NCI-H1694 (cell line): ENCODE data around the gene MAP4K4.

ENCODE experiments used
- DNase-seq: peaks from one replicate; lab custom pipeline; 2025; lab: John Stamatoyannopoulos, UW

Gene MAP4K4

DNA sequence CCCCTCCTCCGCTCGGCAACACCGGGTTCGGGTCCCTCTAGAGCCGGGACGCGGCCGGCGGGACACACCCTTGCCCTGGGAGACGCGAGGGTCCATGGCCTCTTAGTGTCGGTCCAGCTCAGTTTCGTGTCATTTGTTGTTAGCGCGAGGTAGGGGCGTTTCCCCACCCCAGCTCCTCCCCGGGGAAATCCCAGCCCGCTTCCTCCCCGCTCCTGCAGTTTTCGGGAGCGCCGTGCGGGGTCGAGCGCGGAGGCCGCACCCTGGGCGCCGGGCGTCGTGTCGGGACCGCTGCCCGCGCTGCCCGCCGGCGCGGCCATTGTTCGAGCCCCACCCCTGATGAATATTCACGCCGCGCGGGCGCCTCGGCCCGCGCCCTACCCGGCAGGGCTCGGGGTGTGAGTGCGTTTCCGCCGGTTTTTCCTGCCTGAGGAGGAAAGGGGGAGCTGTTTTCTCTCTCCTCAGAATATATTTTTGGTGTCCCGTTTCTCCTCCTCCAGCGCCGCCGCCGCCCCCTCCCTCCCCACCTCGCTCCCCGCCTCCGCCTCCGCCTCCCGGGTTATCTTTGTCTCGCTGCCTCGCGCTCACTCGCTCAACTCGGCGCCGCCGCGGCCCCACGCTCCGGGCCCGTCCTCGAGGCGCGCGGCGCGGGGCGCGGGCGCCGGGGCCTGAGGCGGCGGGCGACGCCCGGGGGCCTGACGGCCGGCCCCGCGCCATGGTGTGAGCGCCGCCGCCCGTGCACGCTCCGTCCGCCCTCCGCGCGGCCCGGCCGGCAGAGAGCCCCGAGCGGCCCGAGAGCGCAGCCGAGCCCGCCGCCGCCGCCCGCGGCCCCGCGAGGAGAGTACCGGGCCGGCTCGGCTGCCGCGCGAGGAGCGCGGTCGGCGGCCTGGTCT is at the start of gene MAP4K4:
TSS of gene MAP4K4 (plus strand) at position 584 of the 890 bp plus-strand sequence. CDS start 374 bp downstream, outside the sequence.
- peak; percentile 47 for DNase-seq

DNA sequence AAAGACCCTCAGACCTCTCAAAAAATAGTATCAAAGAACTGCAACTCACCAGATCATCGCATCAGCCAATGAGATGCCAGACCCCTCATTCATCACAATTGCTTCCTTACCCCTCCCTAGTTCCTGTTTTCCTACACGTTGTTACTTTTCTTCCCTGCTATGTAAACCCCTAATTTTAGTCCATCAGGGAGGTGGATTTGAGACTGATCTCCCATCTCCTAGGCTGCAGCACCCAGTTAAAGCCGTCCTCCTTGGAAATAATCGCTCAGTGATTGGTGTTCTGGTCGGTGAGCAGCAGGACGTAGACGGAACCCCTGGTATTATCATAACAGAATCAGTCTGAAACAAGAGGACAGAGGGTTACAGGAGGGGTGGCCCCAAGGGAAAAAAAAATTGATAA is 44.0 kb upstream of the MAP4K4 start:
- no peak for DNase-seq

DNA sequence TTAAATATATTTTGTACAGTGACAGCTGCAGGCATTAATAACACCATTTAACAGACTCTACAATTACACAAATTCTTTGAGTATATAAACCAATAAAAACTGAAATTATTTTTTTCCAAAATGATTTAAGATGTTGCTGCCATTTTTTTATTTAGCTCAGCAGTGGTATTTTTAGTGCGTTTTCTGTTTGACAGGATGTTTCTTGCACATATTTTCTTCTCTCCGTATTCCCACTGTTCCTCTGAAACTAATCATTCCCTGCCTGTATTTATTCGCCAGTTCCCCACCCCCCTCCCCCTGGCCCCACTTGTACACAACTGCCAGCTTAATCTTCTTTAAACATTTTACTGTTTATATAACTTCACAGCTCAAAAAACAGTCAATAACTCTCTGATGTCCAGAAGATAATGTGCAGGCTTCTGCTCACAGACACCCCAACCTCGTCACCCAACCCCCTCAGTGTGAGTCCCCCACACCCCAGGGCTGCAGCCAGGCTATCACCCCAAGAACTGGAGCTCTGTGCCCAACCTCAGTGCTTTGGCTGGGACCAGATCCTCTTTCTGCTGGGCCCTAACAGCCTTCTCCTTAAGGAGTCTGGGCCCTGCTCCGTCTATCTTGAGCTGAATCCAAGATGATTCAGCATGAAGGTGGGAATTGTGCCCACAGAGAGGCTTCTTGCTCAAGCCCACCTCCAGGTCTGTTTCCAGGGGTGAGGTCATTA is 41.6 kb upstream of the MAP4K4 start:
- no peak for DNase-seq

DNA sequence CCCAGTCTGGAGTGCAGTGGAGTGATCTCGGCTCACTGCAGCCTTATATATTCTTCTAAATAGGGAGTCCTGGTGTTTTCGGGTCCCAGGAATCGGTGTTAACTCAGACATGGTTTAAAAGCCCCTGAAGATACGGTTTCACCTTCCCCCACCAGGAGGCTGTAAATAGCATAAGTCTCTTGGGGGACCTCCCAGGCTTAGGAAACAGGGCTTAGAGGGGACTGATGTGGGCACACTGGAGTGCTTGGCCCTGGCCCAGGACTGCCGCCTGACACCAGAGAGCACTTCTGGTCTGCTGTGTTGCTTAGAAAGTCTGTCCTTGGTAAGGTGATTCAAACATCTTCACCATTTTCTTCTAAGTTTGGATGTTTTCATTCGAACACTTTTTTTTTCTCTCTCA is 39.7 kb upstream of the MAP4K4 start:
- peak; percentile 5 for DNase-seq

DNA sequence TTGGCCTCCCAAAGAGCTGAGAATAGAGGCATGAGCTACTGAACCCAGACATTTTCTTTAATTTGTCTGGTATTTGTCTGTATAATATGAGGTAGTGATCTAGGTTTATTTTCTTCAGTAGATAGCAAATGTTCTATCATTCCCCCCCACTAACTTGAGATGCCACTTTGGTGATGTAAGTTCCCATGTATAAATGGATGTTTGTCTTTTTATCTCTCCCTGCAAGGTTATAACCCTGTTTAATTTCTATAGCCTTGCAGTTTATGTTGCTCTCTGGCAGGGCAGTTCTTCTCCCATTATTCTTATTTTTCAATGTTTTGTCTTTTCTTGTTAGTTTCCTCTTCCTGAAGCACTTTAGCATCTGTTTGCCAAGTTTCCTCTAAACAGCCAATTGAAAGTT is 39.1 kb upstream of the MAP4K4 start:
- DNase-seq, result no peak

DNA sequence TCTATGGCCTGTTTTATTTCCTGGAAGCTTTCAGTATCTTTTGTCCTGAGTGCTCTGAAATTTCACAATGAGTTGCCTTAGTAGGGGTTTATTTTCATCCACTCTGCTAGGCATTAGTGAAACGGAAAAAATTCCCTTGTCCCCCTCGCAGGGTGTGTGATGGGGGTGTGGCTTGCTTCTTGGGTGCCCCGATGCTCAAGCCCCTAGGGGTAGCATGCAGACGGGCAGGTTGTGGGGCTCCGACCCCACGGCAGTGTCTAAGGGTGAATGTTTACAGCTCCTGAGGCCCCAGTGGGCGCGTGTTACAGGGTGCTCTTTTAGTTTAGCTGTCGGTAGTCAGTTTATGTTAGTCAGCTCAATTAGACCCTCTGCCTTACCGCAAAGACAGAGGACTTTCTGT is 32.2 kb upstream of the MAP4K4 start:
- no peak for DNase-seq

DNA sequence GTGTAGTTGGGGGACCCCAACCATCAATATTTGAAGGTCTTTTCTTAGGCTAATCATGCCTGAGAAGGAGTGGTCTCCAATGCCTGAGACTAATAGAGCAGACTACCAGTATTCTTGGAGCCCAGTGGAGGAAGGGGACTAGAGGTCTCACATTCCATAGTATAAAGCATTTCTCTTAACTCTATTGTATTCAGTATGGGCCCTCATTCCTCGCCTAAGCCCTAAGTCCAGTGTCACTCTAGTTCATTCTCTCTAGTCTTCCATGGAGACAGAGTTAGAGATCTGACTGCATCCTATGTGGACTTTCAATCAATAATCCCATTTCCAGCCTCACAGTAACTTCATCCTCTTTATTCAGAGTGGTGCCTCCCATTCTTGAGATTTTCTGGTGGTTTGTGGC is 29.7 kb upstream of the MAP4K4 start:
- DNase-seq, result no peak

DNA sequence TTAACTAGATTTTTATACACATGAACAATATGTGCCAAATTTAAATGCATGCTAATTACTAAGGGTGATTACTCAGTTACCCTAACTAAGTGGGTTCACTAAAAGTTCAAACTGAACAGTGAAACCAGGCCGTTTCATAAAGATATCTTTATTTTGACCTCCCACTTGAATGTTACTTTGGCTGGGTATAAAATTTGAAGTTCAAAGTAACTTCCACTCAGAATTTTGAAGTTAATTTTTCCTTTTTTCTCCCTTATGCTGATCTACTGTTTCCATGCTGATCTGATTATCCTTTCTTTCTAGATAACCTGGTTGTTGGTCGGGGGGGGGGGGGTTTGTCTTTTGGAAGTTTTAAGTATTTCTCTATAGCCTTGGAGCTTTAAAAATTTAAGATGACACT is 25.5 kb upstream of the MAP4K4 start:
- DNase-seq, result no peak

DNA sequence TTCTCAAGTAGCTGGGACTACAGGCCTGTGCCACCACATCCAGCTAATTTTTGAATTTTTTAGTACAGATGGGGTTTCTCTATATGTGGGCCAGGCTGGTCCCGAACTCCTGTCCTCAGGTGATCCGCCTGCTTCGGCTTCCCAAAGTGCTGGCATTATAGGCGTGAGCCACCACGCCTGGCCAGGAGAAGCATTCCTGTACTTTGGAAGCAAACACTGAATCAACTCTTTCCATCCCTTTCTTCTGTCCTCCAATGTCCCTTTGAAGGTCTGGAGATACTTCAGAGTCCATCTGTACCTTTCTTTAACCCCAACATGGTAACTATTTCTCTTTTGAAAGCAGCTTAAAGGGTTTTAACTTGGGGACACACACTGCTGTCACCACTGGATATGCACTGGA is 23.6 kb upstream of the MAP4K4 start:
- no peak for DNase-seq

DNA sequence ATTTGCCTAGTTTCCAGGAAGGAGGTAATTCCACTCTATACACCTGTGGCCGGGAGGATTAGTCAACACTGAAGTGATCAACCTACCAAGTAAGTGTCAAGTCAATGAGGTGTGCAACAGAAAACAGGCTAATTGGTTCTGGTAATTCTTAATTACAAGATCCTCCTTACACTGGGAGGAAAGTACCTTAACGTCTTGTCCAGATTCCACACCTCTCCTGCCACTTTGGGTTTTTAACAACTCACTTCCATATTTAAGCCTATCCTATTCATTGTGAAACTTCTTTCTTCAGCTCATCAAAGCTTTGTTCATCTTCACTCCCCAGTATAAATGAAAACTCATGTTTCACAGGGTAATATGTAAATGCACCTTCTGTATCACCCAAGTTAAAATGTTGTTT is 22.0 kb upstream of the MAP4K4 start:
- no peak for DNase-seq

DNA sequence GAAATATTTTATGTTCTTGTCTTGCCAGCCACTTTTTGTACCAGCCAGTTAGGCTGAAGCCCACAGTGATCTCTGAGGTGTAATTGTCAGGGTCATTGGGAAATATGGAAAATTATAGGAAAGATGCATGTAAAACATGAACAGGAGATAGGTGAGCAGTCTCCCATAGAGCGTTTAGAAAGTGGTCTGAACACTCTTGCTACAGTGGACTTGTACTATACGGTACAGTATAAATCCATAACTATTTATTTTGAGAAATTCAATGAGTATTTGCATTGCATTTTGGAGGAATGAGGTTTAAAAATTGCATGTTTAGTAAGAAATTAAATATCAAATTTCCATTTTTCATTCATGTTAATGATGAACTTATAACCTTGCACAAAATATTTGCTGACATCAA is 20.8 kb upstream of the MAP4K4 start:
- DNase-seq, result no peak

DNA sequence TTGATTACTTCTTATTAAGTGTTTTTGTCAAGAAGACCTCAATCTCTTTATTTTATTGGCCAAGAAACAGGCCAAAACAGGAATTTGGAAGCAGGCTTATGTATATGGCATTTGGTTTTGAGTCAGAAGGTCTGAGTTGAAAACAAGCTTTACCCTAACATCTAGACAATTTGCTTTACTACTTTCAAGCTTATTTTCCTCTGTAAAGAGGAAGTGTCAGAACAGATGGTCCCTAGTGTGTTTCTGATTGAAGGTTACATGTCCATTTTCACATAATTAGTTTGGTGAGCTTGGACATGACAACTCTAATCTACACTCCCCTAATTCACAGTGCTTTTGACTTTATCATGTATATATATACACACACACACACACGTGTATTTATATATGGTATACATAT is 19.8 kb upstream of the MAP4K4 start:
- no peak for DNase-seq

DNA sequence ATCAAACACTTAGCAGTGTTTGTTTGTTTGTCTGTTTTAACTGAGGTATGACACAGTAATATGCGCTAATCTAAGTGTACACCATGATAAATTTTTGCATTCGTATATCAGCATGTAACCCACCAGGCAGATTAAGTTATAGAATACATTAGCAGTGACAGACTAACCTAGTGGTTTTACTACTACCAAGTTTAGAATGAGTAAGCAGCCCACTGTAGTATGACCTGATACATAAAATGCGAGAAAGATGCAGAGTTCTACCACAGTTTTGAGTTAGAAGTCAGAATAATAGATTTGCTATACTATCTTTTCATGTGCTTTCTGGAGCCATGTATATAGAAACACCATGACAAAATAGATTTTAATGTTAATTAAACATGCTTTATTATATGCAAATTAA is 19.1 kb upstream of the MAP4K4 start:
- no peak for DNase-seq

DNA sequence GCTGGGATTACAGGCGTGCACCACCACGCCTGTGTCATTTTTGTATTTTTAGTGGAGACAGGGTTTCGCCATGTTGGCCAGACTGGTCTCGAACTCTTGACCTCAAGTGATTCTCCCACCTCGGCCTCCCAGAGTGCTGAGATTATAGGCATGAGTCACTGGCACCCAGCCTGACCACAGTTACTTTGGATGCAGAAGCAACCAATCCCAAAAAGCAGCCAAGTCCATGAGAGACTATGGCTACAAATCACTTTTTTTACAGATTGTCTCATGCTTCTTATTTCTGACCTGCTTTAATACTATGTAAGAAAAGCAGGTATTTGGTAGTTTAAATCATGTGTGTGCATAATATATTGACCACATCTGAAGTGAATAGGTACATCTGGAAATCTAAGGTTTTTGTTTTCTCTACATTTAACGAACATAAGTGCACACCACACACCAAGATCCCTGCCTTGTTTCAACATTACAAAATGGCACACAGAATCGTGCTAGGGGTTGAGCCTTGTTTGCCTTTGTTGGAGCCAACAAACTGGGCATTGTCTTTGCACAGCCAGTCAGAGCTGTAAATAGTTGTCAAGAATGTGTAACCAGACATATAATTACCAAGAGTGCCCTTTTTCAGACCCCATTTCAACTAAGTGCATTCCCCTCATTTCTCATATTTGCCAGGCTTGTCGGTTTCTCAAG is 18.3 kb upstream of the MAP4K4 start:
- DNase-seq, result no peak

DNA sequence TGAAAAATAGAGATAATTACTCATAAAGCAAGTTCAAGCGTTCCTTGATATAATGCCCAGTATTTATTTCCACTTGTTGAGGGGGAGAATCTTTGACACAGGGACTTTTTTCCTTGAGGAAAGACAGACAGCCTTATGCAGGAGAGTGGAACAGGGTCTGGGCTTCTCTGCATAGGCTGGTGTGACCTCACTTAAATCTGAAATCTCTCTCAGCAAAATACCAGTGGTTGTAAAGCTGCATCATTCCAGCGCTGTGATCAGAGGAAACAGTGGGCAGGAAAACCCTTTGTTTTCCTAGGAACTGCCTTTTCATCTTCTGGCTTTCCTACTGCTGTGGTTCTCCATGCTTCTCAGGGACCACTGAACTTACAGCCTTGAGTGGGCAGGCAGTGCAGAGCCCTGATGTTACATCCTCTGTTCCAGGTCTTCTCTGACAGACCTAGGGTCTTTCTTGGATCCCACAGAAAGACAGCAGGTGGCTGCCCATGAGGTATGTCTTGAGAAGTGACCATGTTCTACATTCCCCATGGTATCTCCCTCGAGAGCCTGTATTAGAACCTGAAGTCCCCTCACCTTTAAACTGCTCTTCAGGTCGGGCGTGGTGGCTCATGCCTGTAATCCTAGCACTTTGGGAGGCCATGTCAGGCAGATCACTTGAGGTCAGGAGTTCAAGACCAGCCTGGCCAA is 17.6 kb upstream of the MAP4K4 start:
- DNase-seq, result no peak

DNA sequence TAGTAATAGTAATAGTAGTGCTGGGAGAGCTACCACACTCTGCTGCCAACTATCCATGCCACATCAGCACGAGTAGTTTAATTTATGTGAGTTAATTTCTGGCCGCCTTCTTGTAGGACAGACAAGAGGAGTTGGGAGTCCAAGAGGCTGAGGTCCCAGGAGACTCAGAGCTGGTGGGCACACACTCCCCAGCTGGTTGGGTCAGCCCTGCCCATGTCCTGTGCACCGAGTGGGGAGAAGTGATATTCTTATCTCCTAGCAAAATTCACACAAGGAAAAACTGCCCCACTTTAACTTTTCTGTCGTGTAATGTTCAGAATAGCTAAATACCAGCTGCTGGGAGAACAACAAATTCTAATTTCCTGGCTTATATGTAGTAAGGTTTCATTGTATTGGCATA is 15.2 kb upstream of the MAP4K4 start:
- DNase-seq, result no peak

DNA sequence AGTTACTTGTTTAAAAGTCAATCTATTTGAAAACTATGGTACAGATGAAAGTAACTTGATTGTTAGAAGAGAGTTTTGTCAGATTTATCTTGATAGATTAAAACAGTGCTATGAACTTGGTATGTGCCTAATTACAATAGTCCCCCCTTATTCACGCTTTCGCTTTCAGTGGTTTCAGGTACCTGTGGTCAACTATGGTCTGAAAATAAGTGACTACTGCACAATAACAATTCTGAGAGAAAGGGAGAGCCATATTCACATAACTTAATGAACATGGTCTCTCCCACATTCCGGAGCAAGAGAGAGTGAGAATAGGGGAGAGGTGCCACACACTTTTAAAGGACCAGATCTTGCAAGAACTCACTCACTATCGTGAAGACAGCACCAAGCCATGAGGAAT is 13.2 kb upstream of the MAP4K4 start:
- DNase-seq, result no peak

DNA sequence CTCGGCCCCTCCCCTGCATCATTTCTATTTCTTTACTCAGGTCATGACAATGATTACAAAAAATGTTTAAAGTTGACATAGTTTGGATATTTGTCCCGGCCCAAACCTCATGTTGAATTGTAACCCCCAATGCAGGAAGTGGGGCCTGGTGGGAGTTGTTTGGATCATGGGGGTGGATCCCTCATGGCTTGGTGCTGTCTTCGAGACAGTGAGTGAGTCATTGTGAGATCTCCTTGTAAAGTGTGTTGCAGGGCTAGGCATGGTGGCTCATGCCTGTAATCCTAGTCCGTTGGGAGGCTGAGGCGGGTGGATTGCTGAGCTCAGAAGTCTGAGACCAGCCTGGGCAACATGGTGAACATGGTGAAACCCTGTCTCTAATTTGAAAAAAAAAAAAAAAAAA is 9.2 kb upstream of the MAP4K4 start:
- DNase-seq, result no peak

DNA sequence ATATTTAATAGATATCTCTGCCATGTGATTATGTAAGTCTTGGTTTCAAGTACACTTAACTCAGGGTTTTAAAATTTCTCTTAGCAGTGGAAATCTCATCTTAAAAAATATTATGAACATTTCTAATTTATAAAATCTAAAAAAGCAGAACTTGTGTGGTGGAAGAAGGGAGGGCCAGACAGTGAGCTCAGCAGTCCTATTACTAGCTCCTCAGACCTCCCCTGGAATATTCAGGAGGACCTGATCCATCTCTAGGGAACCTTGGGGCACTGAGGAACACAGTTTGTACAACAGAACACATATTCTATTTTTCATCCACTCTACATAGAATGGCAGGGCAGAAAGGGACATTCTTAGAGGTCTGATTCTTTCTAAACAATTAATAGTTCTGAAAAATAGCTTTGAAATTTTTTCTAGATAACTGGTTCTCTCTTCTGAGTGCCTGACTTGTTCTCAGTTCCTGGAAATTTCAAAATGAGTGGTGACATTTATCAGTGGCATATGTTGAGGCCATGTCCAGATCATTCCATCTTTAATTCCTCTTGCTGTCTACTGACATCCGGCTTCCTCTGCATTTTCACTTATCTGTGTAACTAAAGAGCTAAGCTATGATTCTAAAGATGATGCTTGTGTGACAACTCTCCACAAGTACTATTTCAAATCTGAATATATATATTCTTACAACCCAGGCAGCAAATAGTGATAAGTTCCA is 8.2 kb upstream of the MAP4K4 start:
- DNase-seq, result no peak

DNA sequence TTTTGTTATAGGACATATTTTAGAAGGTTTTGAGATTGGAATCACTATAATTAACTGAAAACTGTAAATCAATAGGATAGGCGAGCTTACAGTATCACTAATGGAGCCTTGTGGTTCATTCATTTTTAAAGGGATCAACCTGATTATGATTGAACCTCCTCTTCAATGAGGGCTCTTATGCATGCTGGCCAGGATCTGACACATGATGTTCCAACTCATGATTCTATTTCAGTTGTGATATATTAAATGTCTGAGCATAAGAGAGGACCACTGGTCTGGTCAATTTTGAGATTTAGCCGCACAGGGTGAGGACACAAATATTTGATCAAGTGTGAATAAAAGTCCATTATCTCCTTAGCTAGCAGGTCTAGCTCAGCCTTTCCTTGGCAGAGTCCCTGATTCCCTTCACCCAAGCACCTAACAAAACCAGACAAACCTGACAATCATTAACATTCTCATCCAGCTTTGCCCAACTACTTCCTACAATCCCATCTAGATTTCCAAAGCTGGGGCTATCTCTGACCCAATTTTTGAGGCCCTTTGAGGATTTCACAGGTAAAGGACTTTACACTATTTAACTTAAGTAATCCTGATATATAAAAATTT is 6.9 kb upstream of the MAP4K4 start:
- DNase-seq, result no peak

DNA sequence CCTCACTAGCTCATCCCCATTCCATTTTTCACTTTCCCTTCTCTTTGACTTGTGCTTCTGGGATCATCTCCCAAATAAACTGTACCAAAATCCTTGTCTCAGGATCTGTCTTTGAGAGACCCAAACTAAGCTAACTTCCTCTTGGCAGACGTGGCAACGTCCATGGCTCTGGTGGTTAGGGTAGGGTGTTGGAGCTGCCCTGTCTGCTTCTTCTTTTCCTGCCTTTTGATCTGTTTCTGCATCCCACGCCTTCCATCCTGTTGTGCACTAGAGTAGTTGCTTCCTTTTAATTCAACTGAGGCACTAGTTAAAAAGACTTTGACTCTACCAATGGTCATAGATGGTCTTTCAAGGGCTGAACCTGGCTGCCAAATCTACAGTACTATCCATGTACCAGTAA is 5.5 kb upstream of the MAP4K4 start:
- no peak for DNase-seq
